Measurements from ENCODE around the gene MYO18A.
"Not testable (repeated sequence)": the region's sequence is repeated elsewhere in the genome, so short reads cannot be mapped to it uniquely, and the experiment has no call there.

Gene MYO18A, protein sequence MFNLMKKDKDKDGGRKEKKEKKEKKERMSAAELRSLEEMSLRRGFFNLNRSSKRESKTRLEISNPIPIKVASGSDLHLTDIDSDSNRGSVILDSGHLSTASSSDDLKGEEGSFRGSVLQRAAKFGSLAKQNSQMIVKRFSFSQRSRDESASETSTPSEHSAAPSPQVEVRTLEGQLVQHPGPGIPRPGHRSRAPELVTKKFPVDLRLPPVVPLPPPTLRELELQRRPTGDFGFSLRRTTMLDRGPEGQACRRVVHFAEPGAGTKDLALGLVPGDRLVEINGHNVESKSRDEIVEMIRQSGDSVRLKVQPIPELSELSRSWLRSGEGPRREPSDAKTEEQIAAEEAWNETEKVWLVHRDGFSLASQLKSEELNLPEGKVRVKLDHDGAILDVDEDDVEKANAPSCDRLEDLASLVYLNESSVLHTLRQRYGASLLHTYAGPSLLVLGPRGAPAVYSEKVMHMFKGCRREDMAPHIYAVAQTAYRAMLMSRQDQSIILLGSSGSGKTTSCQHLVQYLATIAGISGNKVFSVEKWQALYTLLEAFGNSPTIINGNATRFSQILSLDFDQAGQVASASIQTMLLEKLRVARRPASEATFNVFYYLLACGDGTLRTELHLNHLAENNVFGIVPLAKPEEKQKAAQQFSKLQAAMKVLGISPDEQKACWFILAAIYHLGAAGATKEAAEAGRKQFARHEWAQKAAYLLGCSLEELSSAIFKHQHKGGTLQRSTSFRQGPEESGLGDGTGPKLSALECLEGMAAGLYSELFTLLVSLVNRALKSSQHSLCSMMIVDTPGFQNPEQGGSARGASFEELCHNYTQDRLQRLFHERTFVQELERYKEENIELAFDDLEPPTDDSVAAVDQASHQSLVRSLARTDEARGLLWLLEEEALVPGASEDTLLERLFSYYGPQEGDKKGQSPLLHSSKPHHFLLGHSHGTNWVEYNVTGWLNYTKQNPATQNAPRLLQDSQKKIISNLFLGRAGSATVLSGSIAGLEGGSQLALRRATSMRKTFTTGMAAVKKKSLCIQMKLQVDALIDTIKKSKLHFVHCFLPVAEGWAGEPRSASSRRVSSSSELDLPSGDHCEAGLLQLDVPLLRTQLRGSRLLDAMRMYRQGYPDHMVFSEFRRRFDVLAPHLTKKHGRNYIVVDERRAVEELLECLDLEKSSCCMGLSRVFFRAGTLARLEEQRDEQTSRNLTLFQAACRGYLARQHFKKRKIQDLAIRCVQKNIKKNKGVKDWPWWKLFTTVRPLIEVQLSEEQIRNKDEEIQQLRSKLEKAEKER (N-terminal part only)

DNA sequence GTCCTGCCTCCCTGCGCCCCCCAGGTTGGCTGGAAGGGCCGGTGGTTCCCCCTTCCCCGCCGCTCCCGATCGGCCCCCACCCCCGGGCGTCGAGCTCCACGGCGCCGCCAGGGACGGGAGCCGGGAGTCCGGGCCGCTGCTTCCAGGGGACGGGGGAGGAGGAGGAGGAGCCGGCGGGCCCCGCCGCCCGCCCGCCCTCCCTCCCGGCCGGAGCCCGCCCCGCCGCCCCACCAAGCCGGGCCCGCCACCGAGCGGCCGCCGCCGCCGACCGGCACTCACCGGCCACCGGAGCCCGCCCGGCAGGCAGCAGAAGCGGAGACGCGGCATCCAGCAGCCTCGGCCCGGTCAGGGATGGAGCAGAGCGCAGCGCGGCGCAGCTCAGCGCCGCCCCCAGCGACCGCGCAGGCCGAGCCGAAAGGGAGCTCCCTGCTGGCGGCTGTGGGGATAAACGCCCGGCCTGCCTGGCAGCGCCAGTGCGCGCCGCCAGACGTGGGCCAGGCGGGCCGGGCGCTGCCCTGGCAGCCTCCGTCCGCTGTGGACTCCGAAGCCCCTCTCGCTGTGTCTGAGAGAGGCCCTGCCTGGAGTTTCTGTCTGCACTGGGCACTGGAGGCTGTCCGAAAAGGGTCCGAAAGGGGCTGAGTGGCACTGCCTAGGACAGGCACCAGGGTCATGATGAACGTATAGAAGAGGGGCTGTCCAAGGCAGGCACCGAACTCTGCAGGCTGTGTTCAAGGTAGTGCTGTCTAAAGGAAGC, at the start of gene MYO18A:
Gene MYO18A (minus strand): TSS at position 365 of the 754 bp plus-strand sequence. CDS start 13,458 bp downstream, outside the sequence.
- DNase-seq = peak; percentile 78 to 79

DNA sequence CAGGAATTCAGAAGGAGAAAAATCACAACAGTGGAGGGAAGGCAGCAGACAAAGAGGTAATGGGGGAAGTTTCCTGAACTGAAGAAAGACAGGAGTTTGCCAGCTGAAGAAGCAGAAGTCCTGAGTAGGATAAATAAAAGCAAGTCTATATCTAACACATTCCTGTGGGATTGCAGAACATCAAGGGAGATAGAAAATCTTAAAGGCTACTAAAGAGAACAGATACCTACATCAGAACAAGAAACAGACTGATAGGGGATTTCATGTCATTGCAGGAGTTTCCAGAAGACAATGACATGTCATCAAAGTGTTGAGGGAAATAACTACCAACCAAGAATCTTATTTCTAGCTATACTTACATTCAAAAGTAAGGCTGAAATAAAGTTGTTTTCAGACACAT, 45.2 kb upstream of the MYO18A start:
- no peak for DNase-seq

DNA sequence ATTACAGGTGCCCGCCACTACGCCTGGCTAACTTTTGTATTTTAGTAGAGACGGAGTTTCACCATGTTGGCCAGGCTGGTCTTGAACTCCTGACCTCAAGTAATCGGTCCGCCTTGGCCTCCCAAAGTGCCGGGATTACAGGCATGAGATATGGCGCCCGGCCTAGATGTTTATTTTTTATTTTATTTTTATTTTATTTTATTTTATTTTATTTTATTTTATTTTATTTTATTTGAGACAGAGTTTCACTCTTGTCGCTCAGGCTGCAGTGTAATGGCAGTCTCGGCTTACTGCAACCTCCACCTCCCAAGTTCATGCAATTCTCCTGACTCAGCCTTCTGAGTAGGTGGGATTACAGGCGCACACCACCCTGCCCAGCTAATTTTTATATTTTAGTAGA, 41.1 kb upstream of the MYO18A start:
- DNase-seq = not testable (repeated sequence)

DNA sequence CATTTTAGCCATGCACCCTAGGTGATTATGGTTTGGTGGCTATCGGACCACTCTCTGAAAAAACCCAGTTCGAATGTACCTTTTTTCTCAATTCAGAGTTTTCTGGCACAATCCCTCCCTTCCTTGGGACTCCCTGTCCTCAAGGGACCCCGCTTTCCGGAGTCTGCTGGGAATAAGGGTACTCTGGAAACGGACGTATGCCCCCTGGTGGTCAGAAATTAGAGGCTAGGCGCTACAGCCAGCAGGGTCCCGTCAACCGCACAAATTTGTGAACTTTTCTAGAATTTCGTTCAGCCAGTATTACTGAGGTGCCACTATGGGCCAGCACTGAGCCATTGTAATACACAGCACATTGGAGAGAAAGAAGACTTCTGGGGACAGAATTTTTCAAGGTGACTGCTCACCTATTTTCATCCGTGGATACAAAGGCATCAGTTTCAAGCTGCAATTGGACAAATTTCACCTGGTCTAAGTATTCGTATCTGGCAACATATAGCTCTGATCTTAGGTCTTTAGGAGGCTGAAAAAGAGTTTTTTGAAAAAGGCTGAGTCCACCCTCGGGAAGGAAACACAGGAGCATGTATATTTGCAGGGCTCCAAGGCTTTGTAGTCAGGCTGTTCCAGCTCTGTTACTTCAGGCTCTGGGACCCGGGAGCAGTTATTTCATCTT, 39.3 kb upstream of the MYO18A start:
- peak; percentile 69 to 71 for DNase-seq

DNA sequence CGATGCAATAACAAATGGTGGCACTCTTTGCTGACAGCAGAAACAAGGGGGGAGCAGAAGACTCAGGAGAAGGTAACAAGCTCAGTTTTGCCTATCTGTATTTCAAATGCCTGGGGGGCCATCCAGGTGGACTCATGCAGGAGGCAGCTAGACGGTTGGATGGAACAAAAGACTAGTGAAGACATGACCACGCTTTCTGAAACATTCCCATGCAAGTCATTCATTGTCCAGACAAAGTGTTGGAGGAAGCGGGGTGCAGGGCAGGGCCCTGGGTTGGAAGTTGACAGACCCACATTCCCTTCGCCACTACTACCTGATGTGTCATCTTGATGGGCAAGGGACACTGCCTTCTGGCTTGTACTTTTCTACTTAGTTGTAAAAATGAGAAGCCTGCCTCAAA, 36.7 kb upstream of the MYO18A start:
- no peak for DNase-seq

DNA sequence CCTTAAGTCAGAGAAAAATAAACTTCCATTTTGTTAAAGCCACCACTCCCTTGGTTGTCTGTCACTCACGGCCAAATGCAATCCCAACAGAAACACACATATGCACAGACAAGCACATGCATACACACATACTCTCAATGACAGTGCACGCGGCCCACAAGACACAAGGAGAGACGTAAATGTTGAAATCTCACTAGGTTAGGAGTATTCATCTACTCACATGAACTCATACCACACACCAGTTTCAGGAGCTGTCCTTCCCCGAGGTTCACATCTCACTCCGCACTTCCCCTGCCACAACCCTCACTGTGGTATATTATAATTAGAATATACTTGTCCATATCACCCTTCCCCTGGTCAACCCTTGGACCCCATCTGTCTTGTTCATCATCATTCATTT, 36.0 kb upstream of the MYO18A start:
- DNase-seq = no peak

DNA sequence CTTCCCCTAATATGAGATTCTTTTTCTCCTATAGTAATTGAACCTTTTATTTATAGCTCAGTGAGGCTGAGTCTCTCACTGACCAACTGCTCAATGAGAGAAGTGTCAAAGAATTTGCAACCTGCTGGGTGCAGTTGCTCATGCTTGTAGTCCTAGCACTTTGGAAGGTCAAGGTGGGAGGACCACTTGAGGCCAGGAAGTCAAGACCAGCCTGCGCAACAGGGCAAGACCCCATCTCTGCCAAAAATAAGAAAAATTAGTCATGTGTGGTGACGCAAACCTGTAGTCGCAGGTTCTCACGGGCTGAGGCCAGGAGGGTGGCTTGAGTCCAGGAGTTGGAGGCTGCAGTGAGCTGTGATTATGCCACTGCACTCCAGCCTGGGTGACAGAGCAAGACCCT, 35.5 kb upstream of the MYO18A start:
- no peak for DNase-seq

DNA sequence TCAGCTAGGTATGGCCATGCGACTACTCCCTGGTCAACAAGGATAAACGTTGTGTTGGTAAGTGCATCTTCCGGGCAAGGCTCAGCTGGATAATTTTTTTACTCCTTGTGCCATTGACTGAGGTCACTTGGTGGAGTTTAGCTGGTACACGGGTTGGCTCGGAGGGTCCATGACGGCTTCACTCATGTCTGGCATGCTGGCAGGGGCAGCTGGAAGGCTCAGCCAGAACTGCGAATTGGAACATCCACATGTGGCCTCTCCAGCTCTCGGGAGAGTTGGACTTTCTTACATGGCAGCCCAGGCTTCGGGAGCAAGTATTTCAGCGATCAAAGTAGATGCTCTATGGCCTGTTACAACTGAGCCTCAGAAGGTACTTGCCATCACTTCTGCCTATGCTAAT, 35.0 kb upstream of the MYO18A start:
- no peak for DNase-seq

DNA sequence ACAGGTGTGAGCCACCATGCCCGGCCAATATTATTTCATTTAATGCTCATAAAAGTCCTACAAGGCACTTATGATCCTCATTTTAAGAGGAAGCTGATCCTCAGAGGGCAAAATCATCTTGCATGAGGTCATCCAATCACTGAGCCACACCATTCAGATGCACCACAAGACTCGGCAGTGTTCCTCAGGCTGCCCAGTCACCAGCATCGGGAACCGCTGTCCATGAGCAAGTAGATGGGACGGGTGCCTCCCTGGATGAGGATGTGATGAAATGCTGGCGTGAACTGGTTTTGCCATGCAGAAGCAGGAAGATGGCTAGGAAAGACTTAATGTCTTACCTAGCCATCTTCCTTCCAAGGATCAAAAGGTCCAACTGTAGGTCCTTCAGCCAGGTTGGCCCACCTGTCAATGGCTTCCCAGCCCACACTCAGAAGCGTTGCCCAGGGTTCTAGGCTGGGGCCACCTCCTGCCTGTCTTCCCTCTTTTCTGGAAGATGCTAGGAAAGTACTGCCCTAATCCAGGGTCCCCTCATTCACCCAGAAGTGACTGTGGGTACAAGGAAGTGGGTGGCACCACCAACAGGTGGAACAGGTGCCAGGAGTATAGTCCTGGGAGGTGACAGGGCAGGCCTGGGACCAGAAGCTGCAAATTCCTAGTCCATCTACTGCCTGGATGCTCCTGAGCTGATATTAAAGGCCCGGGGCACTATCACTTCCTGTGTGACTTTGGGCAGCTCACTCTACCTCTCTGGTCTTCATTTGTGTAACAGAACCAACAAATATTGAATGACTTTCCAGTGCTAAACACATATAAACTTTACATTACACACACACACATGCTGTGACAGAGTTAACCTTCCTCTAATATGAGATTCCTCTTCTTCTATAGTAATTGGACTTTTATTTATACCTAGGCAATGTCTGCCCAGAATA, 34.3 kb upstream of the MYO18A start:
- DNase-seq = peak in 1 of 2 donors; percentile 60

DNA sequence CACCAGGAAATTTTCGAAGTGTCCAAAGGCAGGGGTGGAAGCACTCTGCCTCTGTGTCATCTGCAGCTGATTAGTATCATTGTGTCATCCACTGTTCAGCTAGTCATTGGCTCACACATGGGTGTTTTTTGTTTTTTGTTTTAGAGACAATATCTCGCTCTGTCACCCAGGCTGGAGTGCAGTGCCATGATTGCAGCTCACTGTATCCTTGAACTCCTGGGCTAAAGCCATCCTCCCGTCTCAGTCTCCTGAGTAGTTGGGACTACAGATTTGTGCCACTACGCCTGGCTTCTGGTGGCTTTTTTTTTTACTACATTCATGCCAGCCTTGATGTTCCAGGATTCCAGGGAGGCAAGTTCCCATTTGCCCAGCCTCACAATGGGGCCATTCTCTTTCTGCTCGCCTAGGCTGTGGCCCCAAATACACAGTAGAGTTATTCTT, 32.5 kb upstream of the MYO18A start:
- DNase-seq = no peak

DNA sequence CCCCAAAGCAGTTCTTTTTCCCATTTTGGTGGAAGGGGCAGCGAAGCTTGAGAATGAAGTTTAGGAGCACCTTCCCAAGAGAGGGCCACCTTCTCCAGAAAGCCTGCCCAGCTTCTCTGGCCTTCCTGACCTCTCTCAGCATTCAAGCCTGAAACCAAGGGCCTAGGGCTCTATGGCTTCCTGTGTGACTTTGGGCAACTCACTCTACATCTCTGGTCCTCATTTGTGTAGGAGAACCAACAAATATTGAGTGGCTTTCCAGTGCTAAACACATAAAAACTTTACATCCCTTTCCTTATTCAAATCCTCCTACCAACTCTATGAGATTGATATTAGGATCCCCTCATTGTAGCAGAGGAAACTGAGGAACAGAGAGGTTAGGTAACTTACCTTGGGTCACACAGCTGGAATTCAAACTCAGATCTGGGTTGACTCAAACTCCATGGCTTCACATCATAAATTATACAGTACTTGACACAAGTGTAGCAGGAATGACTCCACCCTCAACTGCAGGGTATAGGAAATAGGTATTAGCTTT, 32.0 kb upstream of the MYO18A start:
- DNase-seq = no peak

DNA sequence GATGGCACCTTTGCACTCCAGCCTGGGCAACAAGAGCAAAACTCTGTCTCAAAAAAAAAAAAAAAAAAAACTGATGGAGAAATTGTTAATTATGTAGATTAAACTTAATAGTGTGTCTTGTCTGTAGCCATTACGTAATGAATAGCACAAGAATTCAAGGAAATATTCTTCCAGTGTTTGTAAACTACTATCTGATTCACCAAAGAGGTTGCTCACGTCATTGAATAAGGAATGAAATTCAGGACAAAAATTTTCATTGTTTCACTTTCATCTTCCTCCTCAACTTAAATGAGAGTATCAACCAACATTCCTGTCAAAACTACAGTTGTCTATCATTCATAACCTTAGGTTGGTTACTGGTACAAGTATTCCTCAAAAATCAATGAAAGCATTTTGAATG, 30.7 kb upstream of the MYO18A start:
- no peak for DNase-seq

DNA sequence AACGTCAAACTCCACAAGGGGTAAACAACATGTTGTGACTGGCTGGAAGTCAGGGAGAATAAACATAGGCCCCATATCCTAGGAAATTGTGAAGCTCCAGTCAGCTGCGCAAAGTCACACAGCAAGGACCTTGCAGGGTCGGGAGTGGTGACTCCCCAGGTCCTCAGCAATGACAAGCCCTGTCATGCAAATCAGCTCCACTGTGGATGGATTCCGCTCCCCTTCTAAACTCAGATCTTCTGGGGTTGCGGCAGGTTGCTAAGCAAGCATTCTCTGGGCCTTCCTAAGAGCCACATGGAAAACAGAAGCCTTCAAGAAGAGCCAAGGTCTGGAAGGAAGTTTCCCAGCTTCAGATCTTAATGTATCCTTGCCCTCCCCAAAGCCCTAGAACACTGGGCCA, 28.9 kb upstream of the MYO18A start:
- DNase-seq = no peak

DNA sequence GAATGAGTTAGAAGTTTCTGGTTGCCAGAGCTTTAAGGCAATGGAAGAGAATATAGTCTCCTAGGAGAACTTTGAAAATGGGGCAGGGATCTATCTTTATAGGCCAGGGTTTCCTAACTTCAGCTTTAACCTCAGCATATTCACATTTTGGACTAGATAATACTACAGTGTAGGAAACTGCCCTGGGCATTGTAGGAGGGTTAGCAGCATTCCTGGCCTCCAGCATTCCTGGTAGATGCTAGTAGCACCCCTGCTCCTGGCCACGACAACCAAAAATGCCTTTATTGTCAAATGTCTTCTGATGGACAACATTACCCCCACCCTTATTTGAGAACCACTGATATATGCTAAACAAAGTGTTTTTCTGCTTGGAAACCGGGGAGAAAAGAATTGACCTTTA, 27.8 kb upstream of the MYO18A start:
- DNase-seq = no peak

DNA sequence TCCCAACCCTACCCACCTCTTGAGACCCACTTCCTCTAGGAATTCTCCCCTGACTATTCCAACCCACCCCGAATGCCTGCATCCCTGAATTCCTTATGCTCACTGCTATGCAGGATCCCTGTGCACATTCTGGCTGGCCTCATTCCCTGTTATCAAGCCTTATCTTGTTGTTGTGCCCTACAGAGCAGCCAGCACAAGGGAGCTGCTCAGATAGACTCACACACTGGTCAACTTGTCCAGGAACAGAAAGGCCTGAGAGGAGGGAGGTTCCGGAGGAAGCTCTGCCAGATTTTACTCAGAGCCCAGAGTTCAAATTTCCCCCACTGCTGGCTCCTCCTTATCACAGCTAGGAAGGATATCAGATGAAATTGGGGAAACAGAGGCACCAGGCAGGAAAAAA, 24.8 kb upstream of the MYO18A start:
- no peak for DNase-seq

DNA sequence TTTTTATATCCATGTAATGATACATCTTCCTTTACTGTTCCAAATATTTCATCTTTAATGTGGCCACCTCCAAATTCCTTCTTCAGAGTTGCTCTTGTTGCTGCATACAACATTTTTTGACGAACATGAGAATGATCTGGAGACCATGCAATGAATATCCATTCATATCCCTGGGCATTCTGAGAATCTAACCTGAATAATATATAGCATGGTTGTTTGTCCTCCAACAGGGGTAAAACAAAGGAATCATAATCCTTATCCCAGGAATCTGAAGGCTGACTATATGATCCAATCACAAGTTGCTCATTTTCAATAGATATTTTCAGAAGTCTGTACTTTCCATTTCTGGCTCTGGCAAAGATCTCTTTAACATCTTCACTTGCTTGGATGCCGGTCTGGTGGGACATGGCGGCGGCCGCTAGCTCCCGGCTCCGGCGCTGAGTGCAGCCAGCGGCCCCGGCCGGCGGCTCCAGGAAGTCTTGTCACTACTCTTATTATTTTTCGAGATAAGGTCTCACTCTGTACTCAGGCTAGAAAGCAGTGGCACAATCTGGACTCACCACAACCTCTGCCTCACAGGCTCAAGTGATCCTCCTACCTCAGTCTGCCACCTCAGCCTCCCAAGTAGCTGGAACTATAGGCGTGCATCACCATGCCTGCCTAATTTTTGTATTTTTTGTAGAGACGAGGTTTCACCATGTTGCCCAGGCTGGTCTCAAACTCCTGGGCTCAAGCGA, 24.0 kb upstream of the MYO18A start:
- not testable (repeated sequence) for DNase-seq

DNA sequence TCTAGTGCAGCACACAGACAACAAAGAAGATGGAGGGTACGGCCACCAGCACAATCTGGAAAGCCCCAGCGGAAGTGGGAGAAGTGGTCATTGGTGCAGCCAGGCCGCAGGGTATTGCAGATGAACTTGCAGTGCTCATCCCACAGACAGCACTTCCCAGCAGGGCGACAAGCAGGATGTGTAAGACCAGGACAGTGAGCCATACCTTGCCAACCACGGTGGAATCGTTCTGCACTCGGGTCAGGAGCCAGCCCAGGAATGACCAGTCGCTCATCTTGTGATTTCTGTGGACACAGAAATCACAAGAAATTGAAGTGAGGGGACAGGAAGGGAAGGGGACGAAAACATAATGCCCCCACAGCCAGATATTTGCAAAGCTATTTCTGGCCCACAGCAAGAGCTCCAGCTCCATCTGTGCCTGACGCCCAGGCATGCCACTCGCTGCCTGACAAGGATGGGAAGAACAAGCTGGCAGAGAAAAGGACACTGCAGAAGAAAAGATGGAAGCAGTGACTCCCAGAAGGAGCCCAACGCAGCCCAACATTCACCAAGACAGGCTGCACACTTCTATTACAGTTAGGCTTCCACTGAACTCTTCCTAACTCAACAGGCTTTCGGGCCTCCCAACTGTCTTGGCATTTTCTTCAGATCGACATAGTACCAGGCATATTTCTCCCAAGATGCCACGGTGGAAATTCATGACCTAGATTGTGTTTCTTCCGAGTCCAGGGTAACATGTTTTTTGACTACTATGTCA, 17.5 kb upstream of the MYO18A start:
- no peak for DNase-seq

DNA sequence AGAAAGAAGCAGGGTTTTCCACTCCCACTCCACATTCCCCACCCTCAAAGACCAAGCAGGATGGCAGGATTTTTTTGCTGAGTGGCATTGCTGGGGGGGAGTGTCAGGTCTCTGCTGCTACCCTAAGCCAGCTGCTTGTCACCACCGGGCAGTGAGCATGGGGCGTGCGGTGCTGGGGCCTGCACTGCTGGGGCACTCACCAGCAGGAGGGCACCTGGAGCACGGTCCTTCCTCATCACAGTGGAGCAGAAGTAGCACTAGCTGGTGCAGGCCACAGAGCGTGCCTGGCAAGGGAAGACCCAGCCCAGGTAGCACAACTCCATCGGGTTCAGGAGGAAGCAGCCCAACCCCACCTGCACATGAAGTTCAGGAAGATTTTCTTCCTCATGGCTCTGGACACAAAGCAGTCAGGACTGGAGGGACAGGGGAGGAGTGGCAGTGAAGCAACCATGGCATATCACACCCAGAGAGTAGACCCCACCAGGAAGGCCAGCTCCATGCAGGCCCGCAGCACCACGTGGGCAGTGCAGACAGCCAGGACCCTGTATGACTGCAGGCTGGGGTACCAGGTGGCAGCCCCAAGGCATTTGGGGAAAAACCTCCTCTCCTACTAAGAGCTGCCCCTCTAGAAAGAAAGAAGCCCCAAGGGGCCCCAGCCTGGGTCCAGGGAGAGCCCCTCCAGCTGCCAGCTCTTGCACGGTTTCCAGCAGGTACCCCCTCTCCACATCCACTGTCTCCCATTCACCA, 16.7 kb upstream of the MYO18A start:
- no peak for DNase-seq
